GF-D8 (cell line): ENCODE data around the gene EME2.
A peak's percentile ranks its signal among the peaks of the same experiment; 100 is the strongest.

Source experiments
- DNase-seq: peaks from one replicate; lab custom pipeline; 2025; lab: John Stamatoyannopoulos, UW

Gene EME2

GRCh38 chr16:1778200-1779179, 5.9 kb downstream of the EME2 start:
- no peak for DNase-seq

GRCh38 chr16:1779234-1779701, 6.7 kb downstream of the EME2 start:
- DNase-seq: no peak

GRCh38 chr16:1779741-1780676, 7.4 kb downstream of the EME2 start:
- DNase-seq: no peak

- no peak for DNase-seq
These were observed 8.1 kb downstream of the EME2 start for GRCh38 chr16:1780677-1781072.

GRCh38 chr16:1781254-1781653, 8.6 kb downstream of the EME2 start:
- DNase-seq: no peak

GRCh38 chr16:1781758-1782407, 9.3 kb downstream of the EME2 start:
- no peak for DNase-seq

GRCh38 chr16:1782408-1783264, 10.0 kb downstream of the EME2 start, which contains the start of the genes NUBP2 and SPSB3:
Gene NUBP2 (plus strand): TSS chr16:1782960. CDS start chr16:1783021, 61 bp downstream.
Gene SPSB3 (minus strand): TSS chr16:1782571. CDS start chr16:1781483, 1,088 bp downstream.
- peak; percentile 99 for DNase-seq

GRCh38 chr16:1784977-1785845, 12.6 kb downstream of the EME2 start:
- no peak for DNase-seq

GRCh38 chr16:1785846-1786170, 13.2 kb downstream of the EME2 start:
- DNase-seq: no peak

- DNase-seq: no peak
These were observed 13.8 kb downstream of the EME2 start for GRCh38 chr16:1786242-1787055.

- no peak for DNase-seq
These were observed 14.4 kb downstream of the EME2 start for GRCh38 chr16:1787056-1787321.

GRCh38 chr16:1787322-1788094, 14.9 kb downstream of the EME2 start:
- no peak for DNase-seq

GRCh38 chr16:1788095-1788707, 15.6 kb downstream of the EME2 start:
- no peak for DNase-seq

GRCh38 chr16:1788708-1789100, 16.1 kb downstream of the EME2 start:
- no peak for DNase-seq

GRCh38 chr16:1789643-1790045, 17.0 kb downstream of the EME2 start:
- no peak for DNase-seq

- no peak for DNase-seq
These were observed 17.6 kb downstream of the EME2 start for GRCh38 chr16:1790261-1790610.

- no peak for DNase-seq
These were observed 18.1 kb downstream of the EME2 start for GRCh38 chr16:1790611-1791255.
